Right lobe of liver (tissue), 4 donors: ENCODE results near the gene GLRX2.

Experiments
- POLR2A ChIP-seq: fragments of 450-650 bp; IDR thresholded peaks from one replicate; pipeline ENCODE4 v1.6.1; 2017; ENCODE audit warnings: antibody characterized with exemption, mild to moderate bottlenecking
- TF ChIP-seq, protein P1 (sequence below), 4 donors: fragments of 200-600 bp in 3 of 4; fragments of 450-650 bp in 1 of 4; IDR thresholded peaks; one replicate each; pipeline versions ENCODE4 v1.5.1 to v1.8.0; 2016 to 2022; ENCODE audit warnings: antibody characterized with exemption in 4 of 4, mild to moderate bottlenecking in 2 of 4
- donor health status: DM: no; HTN: no; CAD: no.
- donor health status: DM: no; HTN: no; CAD: no.
- donor health status: DM: no; HTN: yes; CAD: no.

DNA sequence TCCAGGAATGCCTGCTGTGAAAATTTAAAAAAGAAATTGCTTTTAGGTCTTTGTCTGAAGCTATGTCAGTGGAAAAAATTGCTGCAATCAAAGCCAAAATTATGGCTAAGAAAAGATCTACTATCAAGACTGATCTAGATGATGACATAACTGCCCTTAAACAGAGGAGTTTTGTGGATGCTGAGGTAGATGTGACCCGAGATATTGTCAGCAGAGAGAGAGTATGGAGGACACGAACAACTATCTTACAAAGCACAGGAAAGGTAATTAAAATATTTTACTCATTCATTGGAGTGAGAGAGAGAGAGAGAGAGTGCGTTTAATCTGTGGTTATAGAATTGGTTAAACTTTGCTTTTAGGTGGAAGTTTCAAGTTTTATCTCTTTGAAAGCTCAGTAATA lies 36.6 kb upstream of the GLRX2 start:
- TF ChIP-seq POLR2A, result no peak
- TF ChIP-seq, protein P1, sequence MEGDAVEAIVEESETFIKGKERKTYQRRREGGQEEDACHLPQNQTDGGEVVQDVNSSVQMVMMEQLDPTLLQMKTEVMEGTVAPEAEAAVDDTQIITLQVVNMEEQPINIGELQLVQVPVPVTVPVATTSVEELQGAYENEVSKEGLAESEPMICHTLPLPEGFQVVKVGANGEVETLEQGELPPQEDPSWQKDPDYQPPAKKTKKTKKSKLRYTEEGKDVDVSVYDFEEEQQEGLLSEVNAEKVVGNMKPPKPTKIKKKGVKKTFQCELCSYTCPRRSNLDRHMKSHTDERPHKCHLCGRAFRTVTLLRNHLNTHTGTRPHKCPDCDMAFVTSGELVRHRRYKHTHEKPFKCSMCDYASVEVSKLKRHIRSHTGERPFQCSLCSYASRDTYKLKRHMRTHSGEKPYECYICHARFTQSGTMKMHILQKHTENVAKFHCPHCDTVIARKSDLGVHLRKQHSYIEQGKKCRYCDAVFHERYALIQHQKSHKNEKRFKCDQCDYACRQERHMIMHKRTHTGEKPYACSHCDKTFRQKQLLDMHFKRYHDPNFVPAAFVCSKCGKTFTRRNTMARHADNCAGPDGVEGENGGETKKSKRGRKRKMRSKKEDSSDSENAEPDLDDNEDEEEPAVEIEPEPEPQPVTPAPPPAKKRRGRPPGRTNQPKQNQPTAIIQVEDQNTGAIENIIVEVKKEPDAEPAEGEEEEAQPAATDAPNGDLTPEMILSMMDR (IDR thresholded peaks at IDR 0.05), result no peak
